HEK293 (cell line): ENCODE measurements around the gene ARHGAP10.

Experiments
- EGR2 ChIP-seq: fragments of 450-650 bp; formaldehyde crosslinking; IDR thresholded peaks from 2 replicates; pipeline ENCODE4 v1.5.1; 2016; ENCODE audit warnings: low read depth, missing biosample characterization, missing genetic modification characterization
- FEZF1 ChIP-seq: fragments of 450-650 bp; formaldehyde crosslinking; IDR thresholded peaks from 2 replicates; pipeline ENCODE4 v1.5.1; 2016; ENCODE audit warnings: missing biosample characterization, missing genetic modification characterization
- GLI4 ChIP-seq: fragments of 450-650 bp; formaldehyde crosslinking; IDR thresholded peaks from 2 replicates; pipeline ENCODE4 v1.5.1; 2016; ENCODE audit warnings: missing biosample characterization, missing genetic modification characterization
- REPIN1 ChIP-seq: fragments of 450-650 bp; formaldehyde crosslinking; IDR thresholded peaks from 2 replicates; pipeline ENCODE4 v1.5.1; 2017; ENCODE audit warnings: missing biosample characterization, missing genetic modification characterization, low read depth
- ZBTB17 ChIP-seq: fragments of 450-650 bp; formaldehyde crosslinking; IDR thresholded peaks from 2 replicates; pipeline ENCODE4 v1.5.1; 2016; ENCODE audit warnings: missing biosample characterization, missing genetic modification characterization
- ZNF10 ChIP-seq: fragments of 450-650 bp; formaldehyde crosslinking; IDR thresholded peaks from 2 replicates; pipeline ENCODE4 v1.5.1; 2017; ENCODE audit warnings: missing biosample characterization, missing genetic modification characterization
- ZNF175 ChIP-seq: fragments of 450-650 bp; formaldehyde crosslinking; IDR thresholded peaks from 2 replicates; pipeline ENCODE4 v1.5.1; 2016; ENCODE audit warnings: missing biosample characterization, missing genetic modification characterization
- ZNF184 ChIP-seq: fragments of 450-650 bp; IDR thresholded peaks from 2 replicates; pipeline ENCODE4 v1.5.1; 2018; ENCODE audit warnings: missing biosample characterization, mild to moderate bottlenecking, missing genetic modification characterization
- ZNF221 ChIP-seq: fragments of 450-650 bp; formaldehyde crosslinking; IDR thresholded peaks from 2 replicates; pipeline ENCODE4 v1.5.1; 2017; ENCODE audit warnings: missing biosample characterization, missing genetic modification characterization, borderline replicate concordance
- ZNF23 ChIP-seq: fragments of 450-650 bp; formaldehyde crosslinking; IDR thresholded peaks from 2 replicates; pipeline ENCODE4 v1.5.1; 2016; ENCODE audit warnings: missing biosample characterization, missing genetic modification characterization, borderline replicate concordance
- ZNF394 ChIP-seq: fragments of 450-650 bp; formaldehyde crosslinking; IDR thresholded peaks from 2 replicates; pipeline ENCODE4 v1.5.1; 2016; ENCODE audit warnings: missing biosample characterization, missing genetic modification characterization, mild to moderate bottlenecking, moderate library complexity, borderline replicate concordance
- ZNF501 ChIP-seq: fragments of 450-650 bp; formaldehyde crosslinking; IDR thresholded peaks from 2 replicates; pipeline ENCODE4 v1.5.1; 2016; ENCODE audit warnings: missing biosample characterization, missing genetic modification characterization
- ZNF596 ChIP-seq: fragments of 450-650 bp; IDR thresholded peaks from 2 replicates; pipeline ENCODE4 v1.5.0; 2018; ENCODE audit warnings: missing biosample characterization, mild to moderate bottlenecking, missing genetic modification characterization, moderate library complexity
- ZNF623 ChIP-seq: fragments of 450-650 bp; formaldehyde crosslinking; IDR thresholded peaks from 2 replicates; pipeline ENCODE4 v1.5.1; 2016; ENCODE audit warnings: missing biosample characterization, missing genetic modification characterization
- ZNF777 ChIP-seq: fragments of 450-650 bp; formaldehyde crosslinking; IDR thresholded peaks from 2 replicates; pipeline ENCODE4 v1.5.1; 2017; ENCODE audit warnings: missing biosample characterization, missing genetic modification characterization, borderline replicate concordance
- ZNF837 ChIP-seq: fragments of 450-650 bp; formaldehyde crosslinking; IDR thresholded peaks from 2 replicates; pipeline ENCODE4 v1.5.1; 2016; ENCODE audit warnings: missing biosample characterization, missing genetic modification characterization
- TF ChIP-seq, protein P1 (sequence below): fragments of 450-650 bp; formaldehyde crosslinking; IDR thresholded peaks from 2 replicates; pipeline ENCODE4 v1.5.1; 2016; ENCODE audit warnings: missing biosample characterization, missing genetic modification characterization
- TF ChIP-seq, protein P2 (sequence below): fragments of 450-650 bp; formaldehyde crosslinking; IDR thresholded peaks from 2 replicates; pipeline ENCODE4 v1.5.1; 2016; ENCODE audit warnings: missing biosample characterization, missing genetic modification characterization
- TF ChIP-seq, protein P3 (sequence below): fragments of 450-650 bp; formaldehyde crosslinking; IDR thresholded peaks from 2 replicates; pipeline ENCODE4 v1.5.1; 2016; ENCODE audit warnings: missing biosample characterization, missing genetic modification characterization, borderline replicate concordance
- TF ChIP-seq, protein P4 (sequence below): fragments of 450-650 bp; formaldehyde crosslinking; IDR thresholded peaks from 2 replicates; pipeline ENCODE4 v1.5.1; 2016; ENCODE audit warnings: missing biosample characterization, missing genetic modification characterization
- TF ChIP-seq, protein P5 (sequence below): fragments of 450-650 bp; formaldehyde crosslinking; IDR thresholded peaks from 2 replicates; pipeline ENCODE4; 2016; ENCODE audit warnings: missing biosample characterization, missing genetic modification characterization
- TF ChIP-seq, protein P6 (sequence below): fragments of 450-650 bp; formaldehyde crosslinking; conservative IDR thresholded peaks from 2 replicates; pipeline ENCODE4 v1.5.1; 2016; ENCODE audit warnings: low read depth, missing biosample characterization, missing genetic modification characterization
- TF ChIP-seq, protein P7 (sequence below): fragments of 450-650 bp; formaldehyde crosslinking; IDR thresholded peaks from 2 replicates; pipeline ENCODE4 v1.5.1; 2017; ENCODE audit warnings: missing biosample characterization, missing genetic modification characterization
- TF ChIP-seq, protein P8 (sequence below): fragments of 450-650 bp; formaldehyde crosslinking; IDR thresholded peaks from 2 replicates; pipeline ENCODE4 v1.5.1; 2017; ENCODE audit warnings: missing biosample characterization, missing genetic modification characterization

ARHGAP10 gene

DNA sequence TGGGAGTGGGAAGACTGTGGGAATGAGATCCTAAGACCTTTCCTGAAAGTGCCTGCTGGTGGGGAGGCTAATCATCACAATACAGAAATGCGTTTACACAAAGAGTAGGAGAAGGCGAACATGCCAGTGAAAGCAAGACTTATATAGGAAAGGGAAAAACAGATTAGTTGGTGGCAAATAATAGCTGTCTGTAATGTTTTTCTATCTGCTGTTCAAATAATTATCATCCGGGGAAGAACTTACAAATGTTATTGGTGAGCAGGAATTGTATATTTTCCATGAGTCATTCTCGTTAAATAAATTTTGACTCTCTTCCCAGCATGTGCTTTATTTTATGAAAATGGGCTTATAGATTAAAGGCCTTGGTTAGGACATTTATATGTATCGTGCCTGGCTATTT is 196.5 kb downstream of the ARHGAP10 start (continued):
- TF ChIP-seq, protein P1, sequence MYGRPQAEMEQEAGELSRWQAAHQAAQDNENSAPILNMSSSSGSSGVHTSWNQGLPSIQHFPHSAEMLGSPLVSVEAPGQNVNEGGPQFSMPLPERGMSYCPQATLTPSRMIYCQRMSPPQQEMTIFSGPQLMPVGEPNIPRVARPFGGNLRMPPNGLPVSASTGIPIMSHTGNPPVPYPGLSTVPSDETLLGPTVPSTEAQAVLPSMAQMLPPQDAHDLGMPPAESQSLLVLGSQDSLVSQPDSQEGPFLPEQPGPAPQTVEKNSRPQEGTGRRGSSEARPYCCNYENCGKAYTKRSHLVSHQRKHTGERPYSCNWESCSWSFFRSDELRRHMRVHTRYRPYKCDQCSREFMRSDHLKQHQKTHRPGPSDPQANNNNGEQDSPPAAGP (tag by site-specific recombination), result no peak
- TF ChIP-seq, protein P2, sequence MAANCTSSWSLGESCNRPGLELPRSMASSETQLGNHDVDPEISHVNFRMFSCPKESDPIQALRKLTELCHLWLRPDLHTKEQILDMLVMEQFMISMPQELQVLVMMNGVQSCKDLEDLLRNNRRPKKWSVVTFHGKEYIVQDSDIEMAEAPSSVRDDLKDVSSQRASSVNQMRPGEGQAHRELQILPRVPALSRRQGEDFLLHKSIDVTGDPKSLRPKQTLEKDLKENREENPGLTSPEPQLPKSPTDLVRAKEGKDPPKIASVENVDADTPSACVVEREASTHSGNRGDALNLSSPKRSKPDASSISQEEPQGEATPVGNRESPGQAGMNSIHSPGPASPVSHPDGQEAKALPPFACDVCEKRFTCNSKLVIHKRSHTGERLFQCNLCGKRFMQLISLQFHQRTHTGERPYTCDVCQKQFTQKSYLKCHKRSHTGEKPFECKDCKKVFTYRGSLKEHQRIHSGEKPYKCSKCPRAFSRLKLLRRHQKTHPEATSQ (tag by site-specific recombination), result no peak
- TF ChIP-seq FEZF1 (tag by site-specific recombination) (peak; percentile 46), ZBTB17 (no peak), ZNF837 (tag by site-specific recombination) (no peak), ZNF596 (tag by site-specific recombination) (no peak), ZNF10 (tag by site-specific recombination) (no peak), ZNF23 (tag by site-specific recombination) (no peak), ZNF184 (no peak), GLI4 (no peak), EGR2 (tag by site-specific recombination) (peak; percentile 27; the same call in 1 of the 2 replicates), ZNF221 (no peak), ZNF175 (tag by site-specific recombination) (no peak), ZNF501 (tag by site-specific recombination) (no peak), ZNF777 (tag by site-specific recombination) (no peak), REPIN1 (tag by site-specific recombination) (no peak), ZNF394 (tag by site-specific recombination) (no peak), ZNF623 (tag by site-specific recombination) (no peak)
- TF ChIP-seq, protein P3, sequence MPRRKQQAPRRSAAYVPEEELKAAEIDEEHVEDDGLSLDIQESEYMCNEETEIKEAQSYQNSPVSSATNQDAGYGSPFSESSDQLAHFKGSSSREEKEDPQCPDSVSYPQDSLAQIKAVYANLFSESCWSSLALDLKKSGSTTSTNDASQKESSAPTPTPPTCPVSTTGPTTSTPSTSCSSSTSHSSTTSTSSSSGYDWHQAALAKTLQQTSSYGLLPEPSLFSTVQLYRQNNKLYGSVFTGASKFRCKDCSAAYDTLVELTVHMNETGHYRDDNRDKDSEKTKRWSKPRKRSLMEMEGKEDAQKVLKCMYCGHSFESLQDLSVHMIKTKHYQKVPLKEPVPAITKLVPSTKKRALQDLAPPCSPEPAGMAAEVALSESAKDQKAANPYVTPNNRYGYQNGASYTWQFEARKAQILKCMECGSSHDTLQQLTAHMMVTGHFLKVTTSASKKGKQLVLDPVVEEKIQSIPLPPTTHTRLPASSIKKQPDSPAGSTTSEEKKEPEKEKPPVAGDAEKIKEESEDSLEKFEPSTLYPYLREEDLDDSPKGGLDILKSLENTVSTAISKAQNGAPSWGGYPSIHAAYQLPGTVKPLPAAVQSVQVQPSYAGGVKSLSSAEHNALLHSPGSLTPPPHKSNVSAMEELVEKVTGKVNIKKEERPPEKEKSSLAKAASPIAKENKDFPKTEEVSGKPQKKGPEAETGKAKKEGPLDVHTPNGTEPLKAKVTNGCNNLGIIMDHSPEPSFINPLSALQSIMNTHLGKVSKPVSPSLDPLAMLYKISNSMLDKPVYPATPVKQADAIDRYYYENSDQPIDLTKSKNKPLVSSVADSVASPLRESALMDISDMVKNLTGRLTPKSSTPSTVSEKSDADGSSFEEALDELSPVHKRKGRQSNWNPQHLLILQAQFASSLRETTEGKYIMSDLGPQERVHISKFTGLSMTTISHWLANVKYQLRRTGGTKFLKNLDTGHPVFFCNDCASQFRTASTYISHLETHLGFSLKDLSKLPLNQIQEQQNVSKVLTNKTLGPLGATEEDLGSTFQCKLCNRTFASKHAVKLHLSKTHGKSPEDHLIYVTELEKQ (tag by site-specific recombination), result no peak
- TF ChIP-seq, protein P4, sequence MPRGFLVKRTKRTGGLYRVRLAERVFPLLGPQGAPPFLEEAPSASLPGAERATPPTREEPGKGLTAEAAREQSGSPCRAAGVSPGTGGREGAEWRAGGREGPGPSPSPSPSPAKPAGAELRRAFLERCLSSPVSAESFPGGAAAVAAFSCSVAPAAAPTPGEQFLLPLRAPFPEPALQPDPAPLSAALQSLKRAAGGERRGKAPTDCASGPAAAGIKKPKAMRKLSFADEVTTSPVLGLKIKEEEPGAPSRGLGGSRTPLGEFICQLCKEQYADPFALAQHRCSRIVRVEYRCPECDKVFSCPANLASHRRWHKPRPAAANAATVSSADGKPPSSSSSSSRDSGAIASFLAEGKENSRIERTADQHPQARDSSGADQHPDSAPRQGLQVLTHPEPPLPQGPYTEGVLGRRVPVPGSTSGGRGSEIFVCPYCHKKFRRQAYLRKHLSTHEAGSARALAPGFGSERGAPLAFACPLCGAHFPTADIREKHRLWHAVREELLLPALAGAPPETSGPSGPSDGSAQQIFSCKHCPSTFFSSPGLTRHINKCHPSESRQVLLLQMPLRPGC (tag by site-specific recombination), result no peak
- TF ChIP-seq, protein P5, sequence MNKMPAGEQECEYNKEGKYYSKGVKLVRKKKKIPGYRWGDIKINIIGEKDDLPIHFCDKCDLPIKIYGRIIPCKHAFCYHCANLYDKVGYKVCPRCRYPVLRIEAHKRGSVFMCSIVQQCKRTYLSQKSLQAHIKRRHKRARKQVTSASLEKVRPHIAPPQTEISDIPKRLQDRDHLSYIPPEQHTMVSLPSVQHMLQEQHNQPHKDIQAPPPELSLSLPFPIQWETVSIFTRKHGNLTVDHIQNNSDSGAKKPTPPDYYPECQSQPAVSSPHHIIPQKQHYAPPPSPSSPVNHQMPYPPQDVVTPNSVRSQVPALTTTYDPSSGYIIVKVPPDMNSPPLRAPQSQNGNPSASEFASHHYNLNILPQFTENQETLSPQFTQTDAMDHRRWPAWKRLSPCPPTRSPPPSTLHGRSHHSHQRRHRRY (tag by site-specific recombination), result no peak
- TF ChIP-seq, protein P6, sequence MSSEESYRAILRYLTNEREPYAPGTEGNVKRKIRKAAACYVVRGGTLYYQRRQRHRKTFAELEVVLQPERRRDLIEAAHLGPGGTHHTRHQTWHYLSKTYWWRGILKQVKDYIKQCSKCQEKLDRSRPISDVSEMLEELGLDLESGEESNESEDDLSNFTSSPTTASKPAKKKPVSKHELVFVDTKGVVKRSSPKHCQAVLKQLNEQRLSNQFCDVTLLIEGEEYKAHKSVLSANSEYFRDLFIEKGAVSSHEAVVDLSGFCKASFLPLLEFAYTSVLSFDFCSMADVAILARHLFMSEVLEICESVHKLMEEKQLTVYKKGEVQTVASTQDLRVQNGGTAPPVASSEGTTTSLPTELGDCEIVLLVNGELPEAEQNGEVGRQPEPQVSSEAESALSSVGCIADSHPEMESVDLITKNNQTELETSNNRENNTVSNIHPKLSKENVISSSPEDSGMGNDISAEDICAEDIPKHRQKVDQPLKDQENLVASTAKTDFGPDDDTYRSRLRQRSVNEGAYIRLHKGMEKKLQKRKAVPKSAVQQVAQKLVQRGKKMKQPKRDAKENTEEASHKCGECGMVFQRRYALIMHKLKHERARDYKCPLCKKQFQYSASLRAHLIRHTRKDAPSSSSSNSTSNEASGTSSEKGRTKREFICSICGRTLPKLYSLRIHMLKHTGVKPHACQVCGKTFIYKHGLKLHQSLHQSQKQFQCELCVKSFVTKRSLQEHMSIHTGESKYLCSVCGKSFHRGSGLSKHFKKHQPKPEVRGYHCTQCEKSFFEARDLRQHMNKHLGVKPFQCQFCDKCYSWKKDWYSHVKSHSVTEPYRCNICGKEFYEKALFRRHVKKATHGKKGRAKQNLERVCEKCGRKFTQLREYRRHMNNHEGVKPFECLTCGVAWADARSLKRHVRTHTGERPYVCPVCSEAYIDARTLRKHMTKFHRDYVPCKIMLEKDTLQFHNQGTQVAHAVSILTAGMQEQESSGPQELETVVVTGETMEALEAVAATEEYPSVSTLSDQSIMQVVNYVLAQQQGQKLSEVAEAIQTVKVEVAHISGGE, result no peak
- TF ChIP-seq, protein P7, sequence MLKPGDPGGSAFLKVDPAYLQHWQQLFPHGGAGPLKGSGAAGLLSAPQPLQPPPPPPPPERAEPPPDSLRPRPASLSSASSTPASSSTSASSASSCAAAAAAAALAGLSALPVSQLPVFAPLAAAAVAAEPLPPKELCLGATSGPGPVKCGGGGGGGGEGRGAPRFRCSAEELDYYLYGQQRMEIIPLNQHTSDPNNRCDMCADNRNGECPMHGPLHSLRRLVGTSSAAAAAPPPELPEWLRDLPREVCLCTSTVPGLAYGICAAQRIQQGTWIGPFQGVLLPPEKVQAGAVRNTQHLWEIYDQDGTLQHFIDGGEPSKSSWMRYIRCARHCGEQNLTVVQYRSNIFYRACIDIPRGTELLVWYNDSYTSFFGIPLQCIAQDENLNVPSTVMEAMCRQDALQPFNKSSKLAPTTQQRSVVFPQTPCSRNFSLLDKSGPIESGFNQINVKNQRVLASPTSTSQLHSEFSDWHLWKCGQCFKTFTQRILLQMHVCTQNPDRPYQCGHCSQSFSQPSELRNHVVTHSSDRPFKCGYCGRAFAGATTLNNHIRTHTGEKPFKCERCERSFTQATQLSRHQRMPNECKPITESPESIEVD (tag by site-specific recombination), result peak; percentile 81
- TF ChIP-seq, protein P8, sequence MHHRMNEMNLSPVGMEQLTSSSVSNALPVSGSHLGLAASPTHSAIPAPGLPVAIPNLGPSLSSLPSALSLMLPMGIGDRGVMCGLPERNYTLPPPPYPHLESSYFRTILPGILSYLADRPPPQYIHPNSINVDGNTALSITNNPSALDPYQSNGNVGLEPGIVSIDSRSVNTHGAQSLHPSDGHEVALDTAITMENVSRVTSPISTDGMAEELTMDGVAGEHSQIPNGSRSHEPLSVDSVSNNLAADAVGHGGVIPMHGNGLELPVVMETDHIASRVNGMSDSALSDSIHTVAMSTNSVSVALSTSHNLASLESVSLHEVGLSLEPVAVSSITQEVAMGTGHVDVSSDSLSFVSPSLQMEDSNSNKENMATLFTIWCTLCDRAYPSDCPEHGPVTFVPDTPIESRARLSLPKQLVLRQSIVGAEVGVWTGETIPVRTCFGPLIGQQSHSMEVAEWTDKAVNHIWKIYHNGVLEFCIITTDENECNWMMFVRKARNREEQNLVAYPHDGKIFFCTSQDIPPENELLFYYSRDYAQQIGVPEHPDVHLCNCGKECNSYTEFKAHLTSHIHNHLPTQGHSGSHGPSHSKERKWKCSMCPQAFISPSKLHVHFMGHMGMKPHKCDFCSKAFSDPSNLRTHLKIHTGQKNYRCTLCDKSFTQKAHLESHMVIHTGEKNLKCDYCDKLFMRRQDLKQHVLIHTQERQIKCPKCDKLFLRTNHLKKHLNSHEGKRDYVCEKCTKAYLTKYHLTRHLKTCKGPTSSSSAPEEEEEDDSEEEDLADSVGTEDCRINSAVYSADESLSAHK (tag by site-specific recombination), result no peak
